Epidermal melanocyte (primary cell): ENCODE data around the gene TATDN3.
"Not testable (repeated sequence)": the region's sequence is repeated elsewhere in the genome, so short reads cannot be mapped to it uniquely, and the experiment has no call there.

Source experiments
- DNase-seq: peaks from one replicate; pipeline ENCODE4 v3.0.0; 2011; ENCODE audit warnings: low spot score; ENCODE audit not compliant: insufficient read length

TATDN3 gene

DNA sequence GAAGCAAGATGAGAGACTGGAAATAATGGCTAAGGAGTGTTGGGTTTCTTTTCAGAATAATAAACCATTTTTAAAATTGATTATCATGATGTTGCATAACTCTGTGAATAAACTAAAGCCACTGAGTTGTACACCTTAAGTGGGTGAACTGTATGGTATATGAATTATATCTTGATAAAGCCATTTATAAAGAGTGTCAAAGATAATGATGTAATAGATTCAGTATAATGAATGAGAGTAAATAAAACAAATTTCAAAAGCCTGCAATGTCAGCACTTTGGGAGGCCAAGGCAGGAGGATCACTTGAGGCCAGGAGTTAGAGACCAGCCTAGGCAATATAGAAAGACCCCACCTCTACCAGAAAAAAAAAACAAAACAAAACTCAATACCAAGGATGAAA, 16.5 kb upstream of the TATDN3 start:
- DNase-seq = no peak

DNA sequence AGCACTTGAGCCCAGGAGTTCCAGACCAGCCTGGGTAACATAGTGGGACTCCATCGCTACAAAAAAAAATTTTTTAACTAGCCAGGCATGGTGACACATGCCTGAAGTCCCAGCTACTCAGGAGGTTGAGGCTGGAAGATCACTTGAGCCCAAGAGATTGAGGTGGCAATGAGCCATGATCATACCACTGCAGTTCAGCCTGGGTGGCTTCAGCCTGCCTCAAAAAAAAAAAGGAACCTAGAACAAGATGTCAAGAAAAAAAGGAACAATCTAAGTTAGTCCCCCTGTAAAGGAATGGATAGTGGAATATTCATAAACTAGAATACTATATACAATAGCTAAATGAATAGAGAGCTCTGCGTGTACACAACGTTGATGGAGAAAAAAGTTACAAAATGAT, 14.5 kb upstream of the TATDN3 start:
- DNase-seq = no peak

- DNase-seq = not testable (repeated sequence)
Measured at GRCh38 chr1:212779086-212779485, 12.6 kb upstream of the TATDN3 start.

DNA sequence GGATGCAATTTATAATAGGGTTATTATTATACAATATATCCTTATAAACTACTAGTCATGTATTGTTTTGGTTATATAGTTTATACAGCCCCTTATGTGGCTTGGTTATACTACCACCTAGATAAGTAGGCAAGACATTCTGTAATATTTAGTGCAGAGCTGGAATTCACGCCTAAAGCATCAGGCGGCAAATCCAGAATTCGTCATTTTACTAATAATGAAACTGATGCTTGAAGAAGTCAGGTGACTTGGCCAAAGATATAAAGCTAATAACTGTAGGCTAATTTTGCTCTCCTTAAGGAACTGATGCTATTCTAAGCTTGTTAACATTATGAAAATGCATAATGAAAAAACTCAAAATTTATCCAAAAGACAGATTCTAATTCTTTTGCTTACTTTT, 10.9 kb upstream of the TATDN3 start:
- no peak for DNase-seq

DNA sequence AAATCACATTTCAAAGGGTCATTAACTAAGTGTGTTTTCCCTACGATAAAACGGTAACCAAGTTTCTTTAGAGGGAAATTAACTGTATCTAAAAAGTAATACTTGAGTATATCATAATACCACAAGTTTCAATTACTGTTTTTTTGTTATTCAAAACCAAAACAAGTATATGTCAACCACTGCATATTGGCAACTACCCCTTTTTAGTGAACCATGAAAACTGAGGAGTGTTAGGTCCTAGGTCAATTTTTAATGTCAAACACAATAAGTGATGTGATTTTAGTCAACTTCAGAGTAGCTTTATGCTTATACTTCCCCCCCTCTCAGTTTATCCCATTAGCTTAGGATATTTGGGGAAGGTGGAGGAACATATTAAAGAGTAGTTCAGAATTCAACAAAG, 10.5 kb upstream of the TATDN3 start:
- no peak for DNase-seq

DNA sequence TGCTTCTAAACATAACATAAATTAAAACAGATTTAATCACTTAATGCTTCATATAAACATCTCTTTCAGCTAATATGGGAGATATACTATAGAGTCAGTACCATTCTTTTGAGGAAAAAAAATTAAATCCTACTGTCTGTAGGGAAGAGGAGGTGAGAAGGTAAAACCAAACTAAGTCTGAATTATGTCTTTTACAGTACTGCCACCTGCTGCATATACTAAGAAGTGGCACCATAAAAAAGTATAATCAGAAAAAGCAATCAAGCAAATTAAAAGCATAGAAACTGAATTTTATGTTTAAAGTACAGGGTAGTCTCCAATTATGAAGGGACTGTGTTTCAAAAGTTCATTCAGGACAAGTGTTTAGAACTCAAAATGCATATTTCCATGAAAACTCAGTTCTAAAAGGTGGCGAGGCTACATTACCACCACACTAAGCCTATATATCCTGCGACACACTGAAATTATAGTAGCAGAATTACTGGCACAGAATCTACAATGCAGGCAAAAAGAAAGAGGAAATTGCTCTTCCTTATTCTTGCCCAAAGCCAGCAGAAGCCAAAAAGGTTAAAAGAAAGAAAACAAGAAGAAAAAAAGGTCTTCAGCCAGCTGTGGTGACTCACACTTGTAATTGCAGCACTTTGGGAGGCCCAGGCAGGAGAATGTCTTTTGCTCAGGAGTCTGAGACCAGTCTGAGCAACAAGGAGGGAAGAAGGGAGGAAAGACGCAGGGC, 9.1 kb upstream of the TATDN3 start:
- no peak for DNase-seq

DNA sequence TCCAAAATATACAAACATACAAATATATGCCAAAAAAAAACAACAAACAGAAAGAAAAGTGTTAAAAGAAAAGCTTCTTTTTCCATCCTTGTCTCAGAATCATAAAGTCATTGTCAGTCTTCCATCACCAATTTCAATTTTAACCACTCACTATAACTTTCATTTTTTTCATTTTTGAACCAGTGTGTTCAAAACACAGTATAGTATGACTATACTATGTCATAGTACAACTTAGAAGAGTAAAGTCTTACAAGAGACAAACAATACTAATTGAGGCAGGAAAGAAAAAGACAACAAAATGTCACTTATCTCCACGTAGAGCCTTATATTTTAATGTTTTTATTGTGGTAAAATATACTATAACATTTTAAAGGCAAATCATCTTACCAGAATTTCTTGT, 7.7 kb upstream of the TATDN3 start:
- no peak for DNase-seq

- no peak for DNase-seq
Measured at GRCh38 chr1:212785871-212786270, 5.8 kb upstream of the TATDN3 start.

DNA sequence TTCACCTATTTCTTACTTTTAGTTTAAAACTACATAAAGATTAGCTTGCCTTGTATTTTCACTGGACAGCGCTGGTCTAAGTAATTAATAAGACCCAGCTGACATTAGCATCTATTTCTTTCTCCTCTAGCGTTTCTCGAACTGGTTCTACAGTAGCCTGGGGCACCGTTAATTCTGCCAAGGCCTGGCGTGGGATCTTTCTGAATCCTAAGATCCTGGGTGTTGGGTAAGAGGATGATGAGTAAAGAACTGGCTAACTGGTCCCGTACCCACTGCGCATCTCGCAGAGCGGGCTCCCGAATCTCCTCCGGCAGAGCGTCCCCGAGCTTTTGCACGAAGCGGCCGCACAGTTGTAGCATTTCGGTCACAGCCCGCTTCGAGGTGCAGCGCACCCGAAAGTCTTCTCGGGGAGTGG, 426 bp upstream of the TATDN3 start:
- peak; percentile 23 for DNase-seq

GRCh38 chr1:212792396-212792908, 758 bp downstream of the TATDN3 start:
- DNase-seq = no peak

DNA sequence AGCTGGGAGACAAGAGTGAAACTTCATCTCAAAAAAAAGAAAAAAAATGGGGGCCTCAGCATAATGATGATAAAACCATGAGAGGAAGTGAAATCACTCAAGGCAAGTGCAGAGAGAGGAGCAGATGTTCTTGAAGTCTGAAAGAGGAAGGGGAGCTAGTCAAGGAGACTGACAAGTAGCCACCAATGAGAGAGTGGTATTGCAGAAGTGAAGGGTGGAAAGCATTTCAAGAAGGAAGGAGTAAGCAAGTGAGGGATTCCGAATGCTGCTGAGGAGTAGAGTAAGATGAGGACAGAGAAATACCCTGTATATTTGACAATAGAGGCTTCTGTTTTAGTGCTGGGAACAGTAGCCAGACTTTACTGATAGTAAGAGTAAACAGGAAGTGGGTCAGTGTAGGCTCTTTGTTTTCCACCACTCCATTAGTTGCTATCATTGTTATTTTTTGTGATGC, 2.9 kb downstream of the TATDN3 start:
- DNase-seq = peak; percentile 26

DNA sequence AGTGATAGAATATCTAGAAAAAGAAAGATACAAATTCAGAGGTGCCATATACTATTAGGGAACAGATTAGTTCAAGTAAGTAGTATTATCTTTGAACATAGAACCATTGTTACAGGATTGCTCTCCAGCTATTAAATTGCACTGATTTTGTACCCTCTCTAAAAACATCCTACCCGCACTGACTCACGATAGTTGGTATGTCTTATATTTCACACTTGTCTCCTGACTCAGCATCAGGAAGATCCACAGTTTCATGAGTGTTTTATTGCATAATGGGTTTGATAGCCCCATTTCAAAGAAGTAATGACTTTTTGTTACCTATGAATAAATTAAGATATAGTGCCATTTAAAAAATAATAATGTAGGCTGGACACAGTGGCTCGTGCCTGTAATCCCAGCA, 6.0 kb downstream of the TATDN3 start:
- DNase-seq = no peak

- no peak for DNase-seq
Measured at GRCh38 chr1:212805767-212806166, 14.1 kb downstream of the TATDN3 start.

- no peak for DNase-seq
Measured at GRCh38 chr1:212814537-212815334, 23.0 kb downstream of the TATDN3 start.

DNA sequence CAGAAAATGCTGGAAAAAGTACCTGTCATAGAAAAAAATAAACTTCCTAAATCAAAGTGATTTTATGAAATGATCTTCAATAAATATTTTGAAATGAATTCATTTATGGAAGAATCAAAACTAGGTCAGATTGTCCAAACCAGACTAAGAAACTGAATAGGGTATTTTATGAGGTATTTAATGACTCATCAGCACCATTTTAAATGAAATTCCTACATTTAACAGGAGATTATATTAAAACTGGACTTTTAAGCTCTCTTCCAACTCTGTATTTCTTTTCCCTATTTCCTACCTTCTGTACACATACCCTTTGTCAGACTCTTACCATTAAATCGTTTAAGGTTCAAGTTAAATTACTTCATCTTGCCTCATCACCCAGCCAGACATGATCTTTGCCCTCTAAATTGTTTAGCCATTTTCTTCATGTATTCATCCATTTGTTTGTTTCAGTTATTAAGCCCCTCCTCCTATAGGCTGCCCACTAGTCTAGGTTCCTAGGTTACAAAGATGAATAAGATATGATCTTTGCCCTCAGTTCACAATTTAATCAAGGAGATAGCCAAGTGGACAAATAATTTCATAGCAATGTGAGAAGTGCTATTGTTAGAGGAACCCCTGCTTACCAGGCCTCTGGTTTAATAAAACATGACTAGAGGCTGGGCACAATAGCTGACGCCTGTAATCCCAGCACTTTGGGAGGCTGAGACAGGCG, 25.0 kb downstream of the TATDN3 start:
- no peak for DNase-seq

GRCh38 chr1:212819726-212820125, 28.0 kb downstream of the TATDN3 start:
- no peak for DNase-seq

DNA sequence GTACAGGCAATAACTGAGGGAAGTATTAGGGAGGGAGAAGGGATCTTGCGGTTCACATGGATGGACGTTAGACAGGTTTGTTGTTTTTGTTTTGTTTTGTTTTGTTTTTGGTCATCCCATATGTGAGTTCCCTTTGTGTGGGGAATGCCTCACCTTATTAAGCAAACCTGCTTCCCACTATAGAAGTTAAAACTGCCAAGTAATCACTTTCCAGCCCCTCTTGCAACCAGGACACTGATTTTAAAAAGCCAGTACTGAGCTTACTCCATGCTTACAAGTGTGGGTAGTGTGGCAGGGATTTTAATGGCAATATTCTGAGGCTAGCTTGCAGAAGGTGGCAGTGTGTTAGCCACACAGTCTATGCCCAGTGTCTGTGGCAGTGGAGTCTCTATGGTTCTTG, 29.3 kb downstream of the TATDN3 start:
- no peak for DNase-seq

DNA sequence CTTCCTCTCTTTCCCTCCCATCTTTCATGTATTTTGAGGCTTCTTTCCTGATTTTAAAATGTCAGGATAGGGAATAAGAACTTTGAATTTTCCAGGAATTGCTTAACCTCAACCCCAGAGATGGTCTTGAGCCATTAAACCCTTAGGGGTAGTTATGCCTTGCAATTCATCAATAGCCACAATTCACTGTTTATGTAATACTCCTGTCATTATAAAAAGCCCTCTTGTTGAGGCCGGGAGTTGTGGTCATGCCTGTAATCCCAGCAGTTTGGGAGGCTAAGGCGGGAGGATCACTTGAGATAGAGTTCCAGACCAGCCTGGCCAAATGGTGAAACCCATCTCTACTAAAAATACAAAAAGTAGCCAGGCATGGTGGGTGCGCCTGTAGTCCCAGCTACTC, 31.3 kb downstream of the TATDN3 start:
- DNase-seq = peak; percentile 21

DNA sequence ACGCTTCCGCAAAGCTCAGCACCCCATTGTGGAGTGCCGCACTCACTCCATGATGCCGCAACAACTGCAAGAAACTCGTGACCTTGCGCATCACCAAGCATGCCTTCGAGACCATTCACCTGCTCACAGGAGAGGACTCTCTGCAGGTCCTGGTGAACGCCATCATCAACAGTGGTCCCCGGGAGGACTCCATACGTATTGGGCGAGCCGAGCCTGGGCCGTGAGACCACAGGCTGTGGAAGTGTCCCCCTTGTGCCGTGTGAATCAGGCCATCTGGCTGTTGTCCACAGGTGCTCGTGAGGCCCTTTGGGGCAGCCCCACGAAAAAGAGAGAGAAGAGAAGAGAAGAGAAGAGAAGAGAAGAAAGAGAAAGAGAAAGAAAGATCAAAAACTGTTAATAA, 32.5 kb downstream of the TATDN3 start:
- no peak for DNase-seq

DNA sequence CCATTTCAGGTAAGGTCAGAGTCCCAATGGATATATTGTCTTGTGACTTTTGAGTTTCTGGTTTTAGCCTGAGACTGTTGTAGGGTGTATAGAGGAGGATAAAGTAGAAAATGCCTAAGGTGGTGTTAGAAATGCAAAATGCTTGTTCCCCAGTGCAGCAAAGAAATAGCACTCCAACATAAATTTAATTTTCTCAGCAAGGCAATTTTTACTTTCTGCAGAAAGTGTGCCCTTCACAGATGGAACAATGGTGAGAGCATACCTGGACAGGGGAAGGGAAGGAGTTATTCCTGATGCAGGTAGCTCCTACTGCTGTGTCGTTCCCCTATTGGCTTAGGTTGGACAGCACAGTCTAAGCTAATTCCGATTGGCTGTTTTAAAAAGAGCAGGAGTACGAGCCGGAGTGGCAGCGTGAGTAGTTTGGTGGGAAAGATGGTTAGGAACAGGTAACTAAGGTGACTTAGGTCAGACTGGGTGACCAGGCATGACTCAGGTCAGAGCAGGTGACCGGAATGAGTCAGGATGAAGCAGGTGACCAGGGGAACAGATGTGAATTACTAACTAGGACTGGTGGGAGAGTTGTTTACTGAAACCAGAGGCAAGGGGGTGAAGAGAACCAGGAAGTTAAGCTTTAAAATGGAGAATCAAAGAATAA, 34.2 kb downstream of the TATDN3 start:
- DNase-seq = no peak

GRCh38 chr1:212827171-212827776, 35.6 kb downstream of the TATDN3 start:
- no peak for DNase-seq
